ENCODE measurements around the gene RER1. TPM values are rescaled to one million over a fixed set of nuclear protein-coding genes. Genes with fewer than 3 reads are reported as not detected.

The RER1 gene
- total RNA-seq, 1 experiment from 2014 or later = 155 TPM

DNA sequence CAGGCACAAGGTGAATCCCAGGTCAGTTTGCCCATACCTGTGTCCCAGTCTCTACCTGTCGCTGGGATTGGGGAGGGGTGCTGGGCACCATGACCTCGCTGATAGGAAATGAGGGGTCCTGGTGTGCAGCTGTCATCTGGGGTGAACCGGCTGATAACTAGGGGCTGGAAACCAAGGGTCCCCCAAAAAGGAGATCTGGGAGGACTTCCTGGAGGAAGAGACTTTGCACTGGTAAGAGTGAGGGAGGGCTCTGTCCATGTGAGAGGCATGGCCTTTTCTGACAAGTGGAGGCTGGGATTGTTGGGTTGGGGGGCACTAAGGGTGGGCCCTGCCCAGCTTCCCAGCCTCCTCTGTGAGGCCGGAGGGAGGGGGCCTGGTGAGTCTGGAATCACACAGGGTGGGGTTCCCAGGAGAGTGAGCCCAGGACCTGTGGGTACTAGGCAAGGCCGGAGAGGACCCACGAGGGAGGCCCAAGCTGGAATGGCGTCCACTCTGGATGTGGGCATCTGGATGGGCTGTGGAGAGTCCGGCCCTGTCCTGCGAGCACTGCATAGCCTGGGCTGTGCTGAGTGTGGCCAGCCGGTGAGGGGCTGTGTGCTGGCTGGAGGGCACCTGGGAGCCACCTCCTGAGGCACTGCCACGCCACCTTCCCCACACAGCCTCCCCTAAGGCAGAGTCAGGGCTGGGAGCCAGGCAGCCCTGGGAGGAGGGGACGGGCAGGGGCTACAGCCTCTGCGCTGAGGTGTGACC lies 25.6 kb downstream of the RER1 start:
- TF ChIP-seq TCF7L2 (IDR thresholded peaks at IDR 0.05; ENCODE audit: borderline replicate concordance, extremely low read depth, insufficient read depth, insufficient read length) (no peak), FOSL1 (IDR thresholded peaks at IDR 0.05; ENCODE audit: low read depth) (no peak), YY1 (IDR thresholded peaks at IDR 0.05; ENCODE audit: extremely low read depth, insufficient replicate concordance, low read depth, low read length) (no peak), ELF1 (IDR thresholded peaks at IDR 0.05; ENCODE audit: borderline replicate concordance, low read depth) (no peak), EZH2 (IDR thresholded peaks at IDR 0.05) (no peak), JUND (IDR thresholded peaks at IDR 0.05) (no peak), RAD21 (IDR thresholded peaks at IDR 0.05; ENCODE audit: low read depth) (no peak), SP1 (IDR thresholded peaks at IDR 0.05; ENCODE audit: low read depth) (no peak), EGR1 (IDR thresholded peaks at IDR 0.05; ENCODE audit: low read depth) (no peak), POLR2AphosphoS5 (IDR thresholded peaks at IDR 0.05; ENCODE audit: low read depth, low read length) (no peak), CBX3 (IDR thresholded peaks at IDR 0.05; ENCODE audit: low read depth) (no peak), SRF (IDR thresholded peaks at IDR 0.05; ENCODE audit: low read depth) (no peak), EZH2phosphoT487 (IDR thresholded peaks at IDR 0.05; ENCODE audit: borderline replicate concordance) (no peak), SIN3A (IDR thresholded peaks at IDR 0.05; ENCODE audit: low read depth) (no peak)
- TF ChIP-seq, protein P1, sequence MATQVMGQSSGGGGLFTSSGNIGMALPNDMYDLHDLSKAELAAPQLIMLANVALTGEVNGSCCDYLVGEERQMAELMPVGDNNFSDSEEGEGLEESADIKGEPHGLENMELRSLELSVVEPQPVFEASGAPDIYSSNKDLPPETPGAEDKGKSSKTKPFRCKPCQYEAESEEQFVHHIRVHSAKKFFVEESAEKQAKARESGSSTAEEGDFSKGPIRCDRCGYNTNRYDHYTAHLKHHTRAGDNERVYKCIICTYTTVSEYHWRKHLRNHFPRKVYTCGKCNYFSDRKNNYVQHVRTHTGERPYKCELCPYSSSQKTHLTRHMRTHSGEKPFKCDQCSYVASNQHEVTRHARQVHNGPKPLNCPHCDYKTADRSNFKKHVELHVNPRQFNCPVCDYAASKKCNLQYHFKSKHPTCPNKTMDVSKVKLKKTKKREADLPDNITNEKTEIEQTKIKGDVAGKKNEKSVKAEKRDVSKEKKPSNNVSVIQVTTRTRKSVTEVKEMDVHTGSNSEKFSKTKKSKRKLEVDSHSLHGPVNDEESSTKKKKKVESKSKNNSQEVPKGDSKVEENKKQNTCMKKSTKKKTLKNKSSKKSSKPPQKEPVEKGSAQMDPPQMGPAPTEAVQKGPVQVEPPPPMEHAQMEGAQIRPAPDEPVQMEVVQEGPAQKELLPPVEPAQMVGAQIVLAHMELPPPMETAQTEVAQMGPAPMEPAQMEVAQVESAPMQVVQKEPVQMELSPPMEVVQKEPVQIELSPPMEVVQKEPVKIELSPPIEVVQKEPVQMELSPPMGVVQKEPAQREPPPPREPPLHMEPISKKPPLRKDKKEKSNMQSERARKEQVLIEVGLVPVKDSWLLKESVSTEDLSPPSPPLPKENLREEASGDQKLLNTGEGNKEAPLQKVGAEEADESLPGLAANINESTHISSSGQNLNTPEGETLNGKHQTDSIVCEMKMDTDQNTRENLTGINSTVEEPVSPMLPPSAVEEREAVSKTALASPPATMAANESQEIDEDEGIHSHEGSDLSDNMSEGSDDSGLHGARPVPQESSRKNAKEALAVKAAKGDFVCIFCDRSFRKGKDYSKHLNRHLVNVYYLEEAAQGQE (IDR thresholded peaks at IDR 0.05; ENCODE audit: low read depth) = no peak
- TF ChIP-seq, protein P2, sequence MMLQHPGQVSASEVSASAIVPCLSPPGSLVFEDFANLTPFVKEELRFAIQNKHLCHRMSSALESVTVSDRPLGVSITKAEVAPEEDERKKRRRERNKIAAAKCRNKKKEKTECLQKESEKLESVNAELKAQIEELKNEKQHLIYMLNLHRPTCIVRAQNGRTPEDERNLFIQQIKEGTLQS (IDR thresholded peaks at IDR 0.05) = no peak
- TF ChIP-seq, protein P3, sequence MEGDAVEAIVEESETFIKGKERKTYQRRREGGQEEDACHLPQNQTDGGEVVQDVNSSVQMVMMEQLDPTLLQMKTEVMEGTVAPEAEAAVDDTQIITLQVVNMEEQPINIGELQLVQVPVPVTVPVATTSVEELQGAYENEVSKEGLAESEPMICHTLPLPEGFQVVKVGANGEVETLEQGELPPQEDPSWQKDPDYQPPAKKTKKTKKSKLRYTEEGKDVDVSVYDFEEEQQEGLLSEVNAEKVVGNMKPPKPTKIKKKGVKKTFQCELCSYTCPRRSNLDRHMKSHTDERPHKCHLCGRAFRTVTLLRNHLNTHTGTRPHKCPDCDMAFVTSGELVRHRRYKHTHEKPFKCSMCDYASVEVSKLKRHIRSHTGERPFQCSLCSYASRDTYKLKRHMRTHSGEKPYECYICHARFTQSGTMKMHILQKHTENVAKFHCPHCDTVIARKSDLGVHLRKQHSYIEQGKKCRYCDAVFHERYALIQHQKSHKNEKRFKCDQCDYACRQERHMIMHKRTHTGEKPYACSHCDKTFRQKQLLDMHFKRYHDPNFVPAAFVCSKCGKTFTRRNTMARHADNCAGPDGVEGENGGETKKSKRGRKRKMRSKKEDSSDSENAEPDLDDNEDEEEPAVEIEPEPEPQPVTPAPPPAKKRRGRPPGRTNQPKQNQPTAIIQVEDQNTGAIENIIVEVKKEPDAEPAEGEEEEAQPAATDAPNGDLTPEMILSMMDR (IDR thresholded peaks at IDR 0.05 in 2 of 3, conservative IDR thresholded peaks at IDR 0.05 in 1 of 3; ENCODE audit: borderline replicate concordance in 1 of 3, insufficient read depth in 1 of 3, low read depth in 2 of 3, low read length in 2 of 3) = no peak
- no peak overlapping the region for H2AFZ ChIP-seq (ENCODE audit: low read depth, low read length, poor library complexity, severe bottlenecking)
- no peaks in the 10 kb centered on the region for H4K20me1 ChIP-seq (ENCODE audit: insufficient read depth)
- DNase-seq (ENCODE audit: low read depth, low spot score) = no peak
- H3K27ac ChIP-seq (ENCODE audit: low read depth, low read length) = no peak overlapping the region
- BruUV-seq (replicated peaks) = no TSS peak
- ChIA-PET POLR2A (no interaction called here), RAD21 (ENCODE audit: low non-redundant PET in 1 of 2, low total read pairs in 2 of 2, uncharacterized antibody in 2 of 2, unreplicated experiment in 2 of 2) (interaction anchor here in 1 of 2 experiments (0.6 kb wide), 1 partner anchor 884 kb away, joined by 3 read pairs; no protein-coding TSS in a partner anchor), CTCF (no interaction called here)
- no peak overlapping the region for H3K4me2 ChIP-seq (ENCODE audit: low read length)
- intact Hi-C loops (cut with micrococcal nuclease) = no loop called here
- H3K4me1 ChIP-seq (ENCODE audit: control insufficient read depth in 1 of 2, insufficient read depth in 2 of 2, low read length in 2 of 2) = peaks cover 10 to 28% of the 10 kb centered on the region in 2 experiments; a peak in 3 of 4 replicates
- no peak for ATAC-seq
- H3K9me3 ChIP-seq (ENCODE audit: control insufficient read depth in 1 of 2, insufficient read depth in 1 of 2, low read depth in 1 of 2, low read length in 2 of 2) = no peaks in the 10 kb centered on the region
- no peaks in the 10 kb centered on the region for H3K36me3 ChIP-seq (ENCODE audit: control insufficient read depth in 1 of 2, insufficient read depth in 2 of 2, low read length in 2 of 2)
- H3K9ac ChIP-seq (ENCODE audit: low read length) = no peak overlapping the region
- no peak overlapping the region for H3K4me3 ChIP-seq (replicated peaks in 1 of 2; ENCODE audit: low read depth in 1 of 2, low read length in 2 of 2)
- H3K27me3 ChIP-seq (ENCODE audit: insufficient read depth, low read length) = no peaks in the 10 kb centered on the region
- H3K79me2 ChIP-seq (ENCODE audit: insufficient read depth, low read length) = peaks cover 7% of the 10 kb centered on the region; the same call in 1 of the 2 replicates
- no peaks in the 10 kb centered on the region for H3K9me2 ChIP-seq (ENCODE audit: insufficient read depth)
